SK-N-SH (cell line): ENCODE data around the gene NUP133. TPM values are rescaled to one million over a fixed set of nuclear protein-coding genes. Genes with fewer than 3 reads are reported as not detected.
A peak's percentile ranks its signal among the peaks of the same experiment; 100 is the strongest.
"Not testable (repeated sequence)": the region's sequence is repeated elsewhere in the genome, so short reads cannot be mapped to it uniquely, and the experiment has no call there.

Source experiments
- CTCF ChIA-PET: fragments of 300-600, 350-600 bp; formaldehyde crosslinking; extraction: SDS; loops from one replicate; lab custom pipeline; 2021; lab: Yijun Ruan, JAX
- POLR2A ChIA-PET: fragments of 350-600 bp; sonication (Branson Sonifier 250); formaldehyde crosslinking; extraction: SDS; loops from one replicate; lab custom pipeline; 2020; ENCODE audit warnings: antibody characterized with exemption, inconsistent platforms; lab: Yijun Ruan, JAX
- DNase-seq: peaks from one replicate; pipeline ENCODE4 v3.0.0; 2012
- H2AFZ ChIP-seq: fragments of 200-600 bp; sonication (generic); 2 replicates; pipeline ENCODE4 v1.8.1; 2016; ENCODE audit warnings: antibody characterized with exemption, mild to moderate bottlenecking, low read depth
- H3F3A ChIP-seq: fragments of 200-600 bp; sonication (generic); replicated peaks from 2 replicates; pipeline ENCODE3; 2016; ENCODE audit warnings: antibody characterized with exemption, mild to moderate bottlenecking; ENCODE audit not compliant: insufficient read depth
- H3K27ac ChIP-seq, 2 experiments: fragments of 200-500 bp in 1 of 2; fragments of 200-600 bp in 1 of 2; sonication (Bioruptor generic) in 1 of 2; sonication (generic), shearing (Covaris generic) in 1 of 2; 2 replicates each; pipeline versions ENCODE4 v1.5.1 to v1.6.1; 2014 to 2016; ENCODE audit warnings: low read depth in 2 of 2, inconsistent platforms in 1 of 2, low read length in 1 of 2, mild to moderate bottlenecking in 1 of 2, mixed read lengths in 1 of 2
- H3K27me3 ChIP-seq: fragments of 200-600 bp; sonication (generic), shearing (Covaris generic); 2 replicates; pipeline ENCODE4 v1.6.1; 2016; ENCODE audit warnings: mixed run types; ENCODE audit not compliant: insufficient read depth
- H3K36me3 ChIP-seq, 2 experiments: fragments of 200-500 bp in 1 of 2; fragments of 200-600 bp in 1 of 2; sonication (Bioruptor generic) in 1 of 2; sonication (generic) in 1 of 2; replicated peaks in 1 of 2; 2 replicates each; pipeline versions ENCODE3 to v1.5.1; 2014 to 2016; ENCODE audit warnings: low read length in 1 of 2, mild to moderate bottlenecking in 1 of 2; ENCODE audit not compliant: insufficient read depth in 2 of 2, control insufficient read depth in 1 of 2
- H3K4me1 ChIP-seq, 2 experiments: fragments of 200-500 bp in 1 of 2; fragments of 200-600 bp in 1 of 2; sonication (Bioruptor generic) in 1 of 2; sonication (generic), shearing (Covaris generic) in 1 of 2; 2 replicates each; pipeline versions ENCODE4 v1.5.1 to v1.6.1; 2014 to 2016; ENCODE audit warnings: low read depth in 1 of 2, low read length in 1 of 2, mixed run types in 1 of 2; ENCODE audit not compliant: insufficient read depth in 2 of 2, control insufficient read depth in 1 of 2
- H3K4me2 ChIP-seq: fragments of 200-600 bp; sonication (generic), shearing (Covaris generic); 2 replicates; pipeline ENCODE4 v1.6.1; 2017; ENCODE audit warnings: mixed run types
- H3K4me3 ChIP-seq, 2 experiments: fragments of 200-500 bp in 1 of 2; fragments of 200-600 bp in 1 of 2; sonication (Bioruptor generic) in 1 of 2; sonication (generic), shearing (Covaris generic) in 1 of 2; 2 replicates each; pipeline versions ENCODE4 v1.5.1 to v1.8.1; 2014 to 2016; ENCODE audit warnings: low read depth in 2 of 2, inconsistent platforms in 1 of 2, low read length in 1 of 2, mild to moderate bottlenecking in 1 of 2, mixed read lengths in 1 of 2, moderate library complexity in 1 of 2
- H3K79me2 ChIP-seq: fragments of 200-600 bp; sonication (generic); 2 replicates; pipeline ENCODE4 v1.8.1; 2017; ENCODE audit warnings: mild to moderate bottlenecking; ENCODE audit not compliant: insufficient read depth
- H3K9ac ChIP-seq: fragments of 200-600 bp; sonication (generic); 2 replicates; pipeline ENCODE4 v1.6.1; 2017; ENCODE audit warnings: mixed run types
- H3K9me2 ChIP-seq: fragments of 200-600 bp; sonication (generic); 2 replicates; pipeline ENCODE4 v1.6.1; 2017; ENCODE audit warnings: mixed run types
- H3K9me3 ChIP-seq: fragments of 200-600 bp; sonication (generic); 2 replicates; pipeline ENCODE4 v1.6.1; 2017; ENCODE audit warnings: mixed run types, mild to moderate bottlenecking, moderate library complexity
- H4K20me1 ChIP-seq: fragments of 200-600 bp; sonication (generic); 2 replicates; pipeline ENCODE4 v1.6.1; 2017; ENCODE audit warnings: mild to moderate bottlenecking, mixed run types; ENCODE audit not compliant: insufficient read depth
- CHD2 ChIP-seq: fragments of 150-350 bp; IDR thresholded peaks from 2 replicates; pipeline ENCODE4 v1.6.1; 2018; ENCODE audit warnings: low read length; ENCODE audit not compliant: partially characterized antibody
- ELF1 ChIP-seq: IDR thresholded peaks from 2 replicates; pipeline ENCODE4 v1.4.0; 2012
- EP300 ChIP-seq, 2 experiments: IDR thresholded peaks; 2 replicates each; pipeline versions ENCODE4 v1.4.0 to v1.6.1; 2012; ENCODE audit warnings: borderline replicate concordance in 1 of 2, low read depth in 1 of 2, low read length in 1 of 2
- EZH2phosphoT487 ChIP-seq: fragments of 200-600 bp; sonication (generic); IDR thresholded peaks from 2 replicates; pipeline ENCODE4 v1.6.1; 2017; ENCODE audit warnings: low read depth, mixed run types, mild to moderate bottlenecking, antibody characterized with exemption, moderate library complexity, borderline replicate concordance
- MXI1 ChIP-seq: IDR thresholded peaks from 2 replicates; pipeline ENCODE4 v1.6.1; 2012; ENCODE audit warnings: mild to moderate bottlenecking, low read depth, low read length, improper control_type of control experiment
- NFIC ChIP-seq: IDR thresholded peaks from 2 replicates; pipeline ENCODE4 v1.4.0; 2012; ENCODE audit warnings: borderline replicate concordance
- RAD21 ChIP-seq: IDR thresholded peaks from 2 replicates; pipeline ENCODE4 v1.6.1; 2012; ENCODE audit warnings: mild to moderate bottlenecking, low read length
- RFX5 ChIP-seq: IDR thresholded peaks from 2 replicates; pipeline ENCODE4 v1.6.1; 2012; ENCODE audit warnings: mild to moderate bottlenecking, improper control_type of control experiment, low read length
- RXRA ChIP-seq: IDR thresholded peaks from 2 replicates; pipeline ENCODE4 v1.4.0; 2012; ENCODE audit warnings: low read depth, mild to moderate bottlenecking, borderline replicate concordance
- SIN3A ChIP-seq: IDR thresholded peaks from 2 replicates; pipeline ENCODE4 v1.6.1; 2012; ENCODE audit warnings: low read depth, mild to moderate bottlenecking, low read length, moderate library complexity, borderline replicate concordance
- SMC3 ChIP-seq: IDR thresholded peaks from 2 replicates; pipeline ENCODE4 v1.6.1; 2012; ENCODE audit warnings: low read depth, low read length, improper control_type of control experiment
- TCF12 ChIP-seq: IDR thresholded peaks from 2 replicates; pipeline ENCODE4 v1.4.0; 2012
- TEAD4 ChIP-seq: IDR thresholded peaks from 2 replicates; pipeline ENCODE4 v1.4.0; 2012; ENCODE audit warnings: mild to moderate bottlenecking, borderline replicate concordance; ENCODE audit not compliant: insufficient read depth
- YY1 ChIP-seq: IDR thresholded peaks from 2 replicates; pipeline ENCODE4 v1.4.0; 2012; ENCODE audit warnings: low read depth, mild to moderate bottlenecking
- whole genome bisulfite sequencing: methylation state at CpG from one replicate; pipeline ENCODE4 v1.1.6; 2017; ENCODE audit warnings: low lambda C conversion rate; 5-methylcytosine and 5-hydroxymethylcytosine counted together
- polyA plus RNA-seq, 3 experiments: library from polyadenylated mRNA; depleted of rRNA; stranded (reverse); fragments of >200 nt; gene quantifications; 2 replicates each; pipeline ENCODE4 v1.2.3, GENCODE V29; 2012
- TF ChIP-seq, protein P1 (sequence below): IDR thresholded peaks from 2 replicates; pipeline ENCODE4 v1.4.0; 2012; ENCODE audit warnings: low read depth
- TF ChIP-seq, protein P2 (sequence below): fragments of 150-350 bp; IDR thresholded peaks from 2 replicates; pipeline ENCODE4 v1.6.1; 2016; ENCODE audit warnings: mild to moderate bottlenecking, low read depth, low read length
- TF ChIP-seq, protein P3 (sequence below): fragments of 200-600 bp; sonication (generic); IDR thresholded peaks from 2 replicates; pipeline ENCODE4 v1.6.1; 2017; ENCODE audit warnings: antibody characterized with exemption, mild to moderate bottlenecking, moderate library complexity
- TF ChIP-seq, protein P4 (sequence below): IDR thresholded peaks from 2 replicates; pipeline ENCODE4 v1.6.1; 2012; ENCODE audit warnings: mild to moderate bottlenecking, low read depth, low read length, moderate library complexity

Gene NUP133
- polyA plus RNA-seq, 1 of the 3 experiments (the other 2 are of a cell fraction): 10.9 TPM

DNA sequence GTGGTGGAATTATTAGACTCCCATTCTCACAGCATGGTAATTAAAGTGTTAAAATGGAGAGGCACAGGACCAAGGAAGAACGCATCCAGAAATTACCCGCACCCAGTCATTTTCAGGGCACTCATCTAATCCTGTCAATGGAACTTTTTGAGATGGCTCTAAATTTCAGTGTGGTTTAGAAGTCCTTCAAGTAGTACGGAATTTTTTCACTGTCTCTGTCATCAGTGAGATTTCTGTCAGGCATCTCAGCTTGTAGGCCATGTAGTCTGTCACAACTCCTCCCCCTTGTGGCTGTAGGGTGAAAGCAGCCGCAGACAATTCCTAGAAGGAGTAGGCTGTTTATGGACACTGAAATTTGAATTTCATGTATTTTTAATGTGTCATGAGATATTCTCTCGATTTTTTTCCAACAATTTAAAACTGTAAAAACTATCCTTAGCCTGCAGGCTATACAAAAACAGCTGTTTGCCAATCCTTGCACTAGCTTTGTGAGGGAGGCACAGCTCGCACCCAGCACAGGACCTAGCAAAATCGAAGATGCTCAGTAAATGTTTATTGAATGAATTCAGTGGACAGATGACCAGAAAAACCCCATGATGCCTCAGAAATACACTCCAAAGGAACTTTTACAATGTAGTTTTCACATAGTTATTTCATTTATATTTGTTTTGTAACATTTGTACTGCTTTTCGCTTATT lies 6.6 kb upstream of the NUP133 start:
- Histone ChIP-seq H3K4me1 (no peaks in the 10 kb centered on the region; a peak in 1 of 4 replicates), H3F3A (peaks cover 9% of the 10 kb centered on the region), H3K4me3 (peak overlapping the region in 1 of 2 experiments; percentile 21; a peak in 1 of 4 replicates), H3K27ac (no peak overlapping the region), H3K36me3 (peaks cover 4 to 17% of the 10 kb centered on the region in 2 experiments), H3K27me3 (no peaks in the 10 kb centered on the region), H2AFZ (no peak overlapping the region), H3K9me3 (no peaks in the 10 kb centered on the region), H3K4me2 (no peak overlapping the region), H3K9me2 (no peaks in the 10 kb centered on the region), H4K20me1 (no peaks in the 10 kb centered on the region), H3K9ac (no peak overlapping the region), H3K79me2 (no peaks in the 10 kb centered on the region)
- WGBS: 49% methylated on average over 8 of the region's 8 CpGs
- POLR2A ChIA-PET: no interaction called here
- CTCF ChIA-PET: interaction anchor here (0.6 to 2.5 kb wide), 24 partner anchors 13 to 850 kb away, joined by 3 to 61 read pairs (median 4); no protein-coding TSS in a partner anchor
- TF ChIP-seq, protein P1, sequence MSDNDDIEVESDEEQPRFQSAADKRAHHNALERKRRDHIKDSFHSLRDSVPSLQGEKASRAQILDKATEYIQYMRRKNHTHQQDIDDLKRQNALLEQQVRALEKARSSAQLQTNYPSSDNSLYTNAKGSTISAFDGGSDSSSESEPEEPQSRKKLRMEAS: no peak
- TF ChIP-seq, protein P2, sequence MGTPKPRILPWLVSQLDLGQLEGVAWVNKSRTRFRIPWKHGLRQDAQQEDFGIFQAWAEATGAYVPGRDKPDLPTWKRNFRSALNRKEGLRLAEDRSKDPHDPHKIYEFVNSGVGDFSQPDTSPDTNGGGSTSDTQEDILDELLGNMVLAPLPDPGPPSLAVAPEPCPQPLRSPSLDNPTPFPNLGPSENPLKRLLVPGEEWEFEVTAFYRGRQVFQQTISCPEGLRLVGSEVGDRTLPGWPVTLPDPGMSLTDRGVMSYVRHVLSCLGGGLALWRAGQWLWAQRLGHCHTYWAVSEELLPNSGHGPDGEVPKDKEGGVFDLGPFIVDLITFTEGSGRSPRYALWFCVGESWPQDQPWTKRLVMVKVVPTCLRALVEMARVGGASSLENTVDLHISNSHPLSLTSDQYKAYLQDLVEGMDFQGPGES: no peak
- TF ChIP-seq RXRA (no peak), EP300 (IDR thresholded peaks at IDR 0.05; ENCODE audit: borderline replicate concordance in 1 of 2, low read depth in 1 of 2, low read length in 1 of 2) (no peak), EZH2phosphoT487 (no peak), NFIC (no peak), SIN3A (0 out of 2 replicates have a peak, but pooled peaks have one; percentile 37), RAD21 (peak; percentile 76), ELF1 (no peak), MXI1 (peak; percentile 42; the same call in 1 of the 2 replicates), TEAD4 (no peak), TCF12 (no peak), RFX5 (no peak), CHD2 (peak; percentile 19), SMC3 (peak; percentile 82), YY1 (no peak)
- TF ChIP-seq, protein P3, sequence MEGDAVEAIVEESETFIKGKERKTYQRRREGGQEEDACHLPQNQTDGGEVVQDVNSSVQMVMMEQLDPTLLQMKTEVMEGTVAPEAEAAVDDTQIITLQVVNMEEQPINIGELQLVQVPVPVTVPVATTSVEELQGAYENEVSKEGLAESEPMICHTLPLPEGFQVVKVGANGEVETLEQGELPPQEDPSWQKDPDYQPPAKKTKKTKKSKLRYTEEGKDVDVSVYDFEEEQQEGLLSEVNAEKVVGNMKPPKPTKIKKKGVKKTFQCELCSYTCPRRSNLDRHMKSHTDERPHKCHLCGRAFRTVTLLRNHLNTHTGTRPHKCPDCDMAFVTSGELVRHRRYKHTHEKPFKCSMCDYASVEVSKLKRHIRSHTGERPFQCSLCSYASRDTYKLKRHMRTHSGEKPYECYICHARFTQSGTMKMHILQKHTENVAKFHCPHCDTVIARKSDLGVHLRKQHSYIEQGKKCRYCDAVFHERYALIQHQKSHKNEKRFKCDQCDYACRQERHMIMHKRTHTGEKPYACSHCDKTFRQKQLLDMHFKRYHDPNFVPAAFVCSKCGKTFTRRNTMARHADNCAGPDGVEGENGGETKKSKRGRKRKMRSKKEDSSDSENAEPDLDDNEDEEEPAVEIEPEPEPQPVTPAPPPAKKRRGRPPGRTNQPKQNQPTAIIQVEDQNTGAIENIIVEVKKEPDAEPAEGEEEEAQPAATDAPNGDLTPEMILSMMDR: peak; percentile 87
- TF ChIP-seq, protein P4, sequence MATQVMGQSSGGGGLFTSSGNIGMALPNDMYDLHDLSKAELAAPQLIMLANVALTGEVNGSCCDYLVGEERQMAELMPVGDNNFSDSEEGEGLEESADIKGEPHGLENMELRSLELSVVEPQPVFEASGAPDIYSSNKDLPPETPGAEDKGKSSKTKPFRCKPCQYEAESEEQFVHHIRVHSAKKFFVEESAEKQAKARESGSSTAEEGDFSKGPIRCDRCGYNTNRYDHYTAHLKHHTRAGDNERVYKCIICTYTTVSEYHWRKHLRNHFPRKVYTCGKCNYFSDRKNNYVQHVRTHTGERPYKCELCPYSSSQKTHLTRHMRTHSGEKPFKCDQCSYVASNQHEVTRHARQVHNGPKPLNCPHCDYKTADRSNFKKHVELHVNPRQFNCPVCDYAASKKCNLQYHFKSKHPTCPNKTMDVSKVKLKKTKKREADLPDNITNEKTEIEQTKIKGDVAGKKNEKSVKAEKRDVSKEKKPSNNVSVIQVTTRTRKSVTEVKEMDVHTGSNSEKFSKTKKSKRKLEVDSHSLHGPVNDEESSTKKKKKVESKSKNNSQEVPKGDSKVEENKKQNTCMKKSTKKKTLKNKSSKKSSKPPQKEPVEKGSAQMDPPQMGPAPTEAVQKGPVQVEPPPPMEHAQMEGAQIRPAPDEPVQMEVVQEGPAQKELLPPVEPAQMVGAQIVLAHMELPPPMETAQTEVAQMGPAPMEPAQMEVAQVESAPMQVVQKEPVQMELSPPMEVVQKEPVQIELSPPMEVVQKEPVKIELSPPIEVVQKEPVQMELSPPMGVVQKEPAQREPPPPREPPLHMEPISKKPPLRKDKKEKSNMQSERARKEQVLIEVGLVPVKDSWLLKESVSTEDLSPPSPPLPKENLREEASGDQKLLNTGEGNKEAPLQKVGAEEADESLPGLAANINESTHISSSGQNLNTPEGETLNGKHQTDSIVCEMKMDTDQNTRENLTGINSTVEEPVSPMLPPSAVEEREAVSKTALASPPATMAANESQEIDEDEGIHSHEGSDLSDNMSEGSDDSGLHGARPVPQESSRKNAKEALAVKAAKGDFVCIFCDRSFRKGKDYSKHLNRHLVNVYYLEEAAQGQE: no peak
- TF ChIP-seq, all 33 proteins: peak for 6
- DNase-seq: peak; percentile 66

DNA sequence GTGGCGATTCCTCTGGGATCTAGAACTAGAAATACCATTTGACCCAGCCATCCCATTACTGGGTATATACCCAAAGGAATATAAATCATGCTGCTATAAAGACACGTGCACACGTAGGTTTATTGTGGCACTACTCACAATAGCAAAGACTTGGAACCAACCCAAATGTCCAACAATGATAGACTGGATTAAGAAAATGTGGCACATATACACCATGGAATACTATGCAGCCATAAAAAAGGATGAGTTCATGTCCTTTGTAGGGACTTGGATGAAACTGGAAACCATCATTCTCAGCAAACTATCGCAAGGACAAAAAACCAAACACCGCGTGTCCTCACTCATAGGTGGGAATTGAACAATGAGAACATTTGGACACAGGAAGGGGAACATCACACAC lies 3.5 kb upstream of the NUP133 start:
- H3K9ac ChIP-seq, H3K9me2 ChIP-seq, H3F3A ChIP-seq, H3K27ac ChIP-seq, CTCF ChIA-PET, POLR2A ChIA-PET, H3K4me3 ChIP-seq, H3K4me2 ChIP-seq, H3K9me3 ChIP-seq, H4K20me1 ChIP-seq, H2AFZ ChIP-seq, H3K36me3 ChIP-seq, H3K27me3 ChIP-seq, DNase-seq: not testable (repeated sequence)
- Histone ChIP-seq H3K4me1 (peaks cover 6 to 16% of the 10 kb centered on the region in 2 experiments; a peak in 3 of 4 replicates), H3K79me2 (peaks cover 15% of the 10 kb centered on the region)
- 86% methylated on average over 6 of the region's 6 CpGs for WGBS
